DOHH2 (cell line): ENCODE measurements around the gene TMEM115.

ENCODE experiments used
- EZH2phosphoT487 ChIP-seq: fragments of 200-600 bp; sonication (generic); IDR thresholded peaks from 2 replicates; pipeline ENCODE4 v1.6.1; 2017; ENCODE audit warnings: borderline replicate concordance, mild to moderate bottlenecking, antibody characterized with exemption, low read length, moderate library complexity, mixed read lengths
- TF ChIP-seq, protein P1 (sequence below): fragments of 200-600 bp; sonication (generic); IDR thresholded peaks from one replicate; pipeline ENCODE4 v1.5.1; 2014; ENCODE audit warnings: antibody characterized with exemption, mild to moderate bottlenecking, low read depth, low read length; ENCODE audit not compliant: poor library complexity, severe bottlenecking

DNA sequence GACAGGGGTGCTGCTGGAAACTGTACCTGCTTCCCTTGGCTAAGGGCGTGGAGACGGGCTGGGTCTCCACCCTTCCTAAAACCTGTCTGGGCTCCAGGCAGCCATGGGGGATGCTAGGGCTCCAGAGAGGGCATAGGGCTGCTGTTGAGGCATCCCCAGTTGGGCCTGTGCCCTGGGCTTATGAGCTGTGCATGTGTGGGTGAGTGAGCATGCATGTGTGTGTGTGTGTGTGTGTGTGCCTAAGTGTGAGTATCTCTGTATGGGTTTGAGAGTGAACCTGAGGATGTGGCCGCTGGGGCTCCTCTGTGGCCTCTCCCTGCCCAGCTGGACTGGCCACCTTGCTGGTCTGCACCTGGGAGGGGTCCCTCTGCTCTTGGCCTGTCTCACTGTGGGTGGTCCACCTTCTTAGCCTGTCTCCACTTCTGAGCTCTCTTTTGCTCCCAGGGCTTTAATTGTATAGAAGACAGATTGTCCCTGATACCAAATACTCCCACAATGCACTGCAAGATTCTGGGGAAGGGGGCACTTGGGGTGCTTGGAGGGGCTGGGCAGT, 11.9 kb upstream of the TMEM115 start:
- no peak for TF ChIP-seq EZH2phosphoT487
- TF ChIP-seq, protein P1, sequence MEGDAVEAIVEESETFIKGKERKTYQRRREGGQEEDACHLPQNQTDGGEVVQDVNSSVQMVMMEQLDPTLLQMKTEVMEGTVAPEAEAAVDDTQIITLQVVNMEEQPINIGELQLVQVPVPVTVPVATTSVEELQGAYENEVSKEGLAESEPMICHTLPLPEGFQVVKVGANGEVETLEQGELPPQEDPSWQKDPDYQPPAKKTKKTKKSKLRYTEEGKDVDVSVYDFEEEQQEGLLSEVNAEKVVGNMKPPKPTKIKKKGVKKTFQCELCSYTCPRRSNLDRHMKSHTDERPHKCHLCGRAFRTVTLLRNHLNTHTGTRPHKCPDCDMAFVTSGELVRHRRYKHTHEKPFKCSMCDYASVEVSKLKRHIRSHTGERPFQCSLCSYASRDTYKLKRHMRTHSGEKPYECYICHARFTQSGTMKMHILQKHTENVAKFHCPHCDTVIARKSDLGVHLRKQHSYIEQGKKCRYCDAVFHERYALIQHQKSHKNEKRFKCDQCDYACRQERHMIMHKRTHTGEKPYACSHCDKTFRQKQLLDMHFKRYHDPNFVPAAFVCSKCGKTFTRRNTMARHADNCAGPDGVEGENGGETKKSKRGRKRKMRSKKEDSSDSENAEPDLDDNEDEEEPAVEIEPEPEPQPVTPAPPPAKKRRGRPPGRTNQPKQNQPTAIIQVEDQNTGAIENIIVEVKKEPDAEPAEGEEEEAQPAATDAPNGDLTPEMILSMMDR: no peak
